Colonic mucosa (tissue), 4 donors: ENCODE data around the gene TTC28. TPM values are rescaled to one million over a fixed set of nuclear protein-coding genes. Genes with fewer than 3 reads are reported as not detected.
"Not testable (repeated sequence)": the region's sequence is repeated elsewhere in the genome, so short reads cannot be mapped to it uniquely, and the experiment has no call there.

Experiments
- DNase-seq: peaks from one replicate; pipeline ENCODE4 v3.0.0-alpha.2; 2020
- H3K27ac ChIP-seq: fragments of 200-600 bp; one replicate; pipeline ENCODE4 v1.8.0; 2021
- H3K27me3 ChIP-seq: fragments of 200-600 bp; one replicate; pipeline ENCODE4 v1.8.0; 2021
- H3K36me3 ChIP-seq: fragments of 200-600 bp; one replicate; pipeline ENCODE4 v1.8.0; 2021
- H3K4me1 ChIP-seq: fragments of 200-600 bp; one replicate; pipeline ENCODE4 v1.8.0; 2021; ENCODE audit warnings: mild to moderate bottlenecking
- H3K4me3 ChIP-seq: fragments of 200-600 bp; one replicate; pipeline ENCODE4 v1.8.0; 2021
- H3K9ac ChIP-seq, 2 donors: one replicate each; pipeline ENCODE4 v1.7.0; 2013; ENCODE audit warnings: control low read depth in 2 of 2, low read depth in 2 of 2, low read length in 2 of 2
- H3K9me3 ChIP-seq: fragments of 200-600 bp; one replicate; pipeline ENCODE4 v1.8.0; 2021
- CTCF ChIP-seq: fragments of 200-600 bp; IDR thresholded peaks from one replicate; pipeline ENCODE4 v1.8.0; 2022; ENCODE audit warnings: antibody characterized with exemption, mild to moderate bottlenecking
- intact Hi-C: fragments of 100-400 bp; cut with DNase I; formaldehyde crosslinking; loops from one replicate; pipeline ENCODE4 v1.14.1; 2022
- total RNA-seq, 2 donors: library from RNA; stranded (reverse); fragmentation: NEBNext Ultra II Directional in 1 of 2; extraction: Animal tissue kit (Norgen Biotek cat#: 25700) in 1 of 2; gene quantifications; one replicate each; pipeline ENCODE4 v1.2.1, GENCODE V29; 2021
- donor health status: healthy.
- donor health status: DM: no; HTN: no; CAD: no.
- donor health status: DM: no; HTN: no; CAD: no.

The TTC28 gene
- total RNA-seq, 2 donors from 2014 or later, result 6.6 to 9.2 TPM

- Histone ChIP-seq H3K36me3 (no peaks in the 10 kb centered on the region), H3K9ac (no peak overlapping the region), H3K9me3 (no peaks in the 10 kb centered on the region), H3K4me3 (no peak overlapping the region), H3K4me1 (no peaks in the 10 kb centered on the region), H3K27me3 (no peaks in the 10 kb centered on the region), H3K27ac (no peak overlapping the region)
- TF ChIP-seq CTCF, result no peak
- intact Hi-C loops, result no loop called here
- no peak for DNase-seq
Measured at GRCh38 chr22:28171115-28171514, 508.5 kb downstream of the TTC28 start.

GRCh38 chr22:28169314-28169713 is 510.3 kb downstream of the TTC28 start:
- H3K36me3 ChIP-seq, H3K9me3 ChIP-seq, intact Hi-C loops, H3K27me3 ChIP-seq, H3K27ac ChIP-seq, H3K4me1 ChIP-seq, H3K4me3 ChIP-seq, H3K9ac ChIP-seq, DNase-seq: not testable (repeated sequence)

GRCh38 chr22:28155808-28156207 is 523.8 kb downstream of the TTC28 start:
- Histone ChIP-seq H3K4me1 (no peaks in the 10 kb centered on the region), H3K27ac (no peak overlapping the region), H3K9ac (no peak overlapping the region), H3K9me3 (no peaks in the 10 kb centered on the region), H3K36me3 (no peaks in the 10 kb centered on the region), H3K27me3 (no peaks in the 10 kb centered on the region), H3K4me3 (no peak overlapping the region)
- DNase-seq, result no peak
- TF ChIP-seq CTCF, result no peak
- intact Hi-C loops, result no loop called here

GRCh38 chr22:28154861-28155260 is 524.8 kb downstream of the TTC28 start:
- DNase-seq, result no peak
- Histone ChIP-seq H3K36me3 (no peaks in the 10 kb centered on the region), H3K9ac (no peak overlapping the region), H3K9me3 (no peaks in the 10 kb centered on the region), H3K4me1 (no peaks in the 10 kb centered on the region), H3K4me3 (no peak overlapping the region), H3K27ac (no peak overlapping the region), H3K27me3 (no peaks in the 10 kb centered on the region)
- TF ChIP-seq CTCF, result no peak
- intact Hi-C loops, result no loop called here

GRCh38 chr22:28151151-28151816 is 528.4 kb downstream of the TTC28 start:
- TF ChIP-seq CTCF, result no peak
- no peaks in the 10 kb centered on the region for H3K27me3 ChIP-seq
- intact Hi-C loops, result no loop called here
- H3K9me3 ChIP-seq, result no peaks in the 10 kb centered on the region
- H3K9ac ChIP-seq, result no peak overlapping the region
- H3K4me1 ChIP-seq, result no peaks in the 10 kb centered on the region
- DNase-seq, result no peak
- H3K27ac ChIP-seq, result no peak overlapping the region
- H3K4me3 ChIP-seq, result no peak overlapping the region
- no peaks in the 10 kb centered on the region for H3K36me3 ChIP-seq

- H3K9me3 ChIP-seq, result no peaks in the 10 kb centered on the region
- no peak overlapping the region for H3K4me3 ChIP-seq
- intact Hi-C loops, result no loop called here
- no peaks in the 10 kb centered on the region for H3K27me3 ChIP-seq
- no peak overlapping the region for H3K27ac ChIP-seq
- H3K9ac ChIP-seq, result no peak overlapping the region
- no peaks in the 10 kb centered on the region for H3K4me1 ChIP-seq
- no peak for DNase-seq
- no peaks in the 10 kb centered on the region for H3K36me3 ChIP-seq
- no peak for TF ChIP-seq CTCF
Measured at GRCh38 chr22:28148816-28149465, 530.7 kb downstream of the TTC28 start.
